GM12873 (cell line): ENCODE data around the gene NOC2L.

Experiments
- TF ChIP-seq, protein P1 (sequence below): IDR thresholded peaks from 2 replicates; pipeline ENCODE4 v1.5.1; 2012; ENCODE audit warnings: low read depth, mild to moderate bottlenecking, moderate library complexity, low read length, control low read depth; ENCODE audit not compliant: insufficient read depth; ENCODE audit errors: missing control alignments

NOC2L gene

DNA sequence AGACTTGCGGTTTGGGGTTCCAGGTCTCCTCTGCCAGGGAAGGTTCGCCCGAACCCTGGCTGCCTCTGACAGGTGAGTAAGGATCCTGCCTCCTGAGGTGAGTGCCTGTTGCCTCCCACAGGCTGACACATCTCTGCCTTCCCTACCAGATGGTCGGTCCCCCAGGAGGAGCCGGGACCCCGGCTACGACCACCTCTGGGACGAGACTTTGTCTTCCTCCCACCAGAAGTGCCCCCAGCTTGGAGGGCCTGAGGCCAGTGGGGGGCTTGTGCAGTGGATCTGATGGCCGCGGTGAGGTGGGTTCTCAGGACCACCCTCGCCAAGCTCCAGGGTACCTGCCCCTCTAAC, 15.2 kb upstream of the NOC2L start:
- TF ChIP-seq, protein P1, sequence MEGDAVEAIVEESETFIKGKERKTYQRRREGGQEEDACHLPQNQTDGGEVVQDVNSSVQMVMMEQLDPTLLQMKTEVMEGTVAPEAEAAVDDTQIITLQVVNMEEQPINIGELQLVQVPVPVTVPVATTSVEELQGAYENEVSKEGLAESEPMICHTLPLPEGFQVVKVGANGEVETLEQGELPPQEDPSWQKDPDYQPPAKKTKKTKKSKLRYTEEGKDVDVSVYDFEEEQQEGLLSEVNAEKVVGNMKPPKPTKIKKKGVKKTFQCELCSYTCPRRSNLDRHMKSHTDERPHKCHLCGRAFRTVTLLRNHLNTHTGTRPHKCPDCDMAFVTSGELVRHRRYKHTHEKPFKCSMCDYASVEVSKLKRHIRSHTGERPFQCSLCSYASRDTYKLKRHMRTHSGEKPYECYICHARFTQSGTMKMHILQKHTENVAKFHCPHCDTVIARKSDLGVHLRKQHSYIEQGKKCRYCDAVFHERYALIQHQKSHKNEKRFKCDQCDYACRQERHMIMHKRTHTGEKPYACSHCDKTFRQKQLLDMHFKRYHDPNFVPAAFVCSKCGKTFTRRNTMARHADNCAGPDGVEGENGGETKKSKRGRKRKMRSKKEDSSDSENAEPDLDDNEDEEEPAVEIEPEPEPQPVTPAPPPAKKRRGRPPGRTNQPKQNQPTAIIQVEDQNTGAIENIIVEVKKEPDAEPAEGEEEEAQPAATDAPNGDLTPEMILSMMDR, result no peak

DNA sequence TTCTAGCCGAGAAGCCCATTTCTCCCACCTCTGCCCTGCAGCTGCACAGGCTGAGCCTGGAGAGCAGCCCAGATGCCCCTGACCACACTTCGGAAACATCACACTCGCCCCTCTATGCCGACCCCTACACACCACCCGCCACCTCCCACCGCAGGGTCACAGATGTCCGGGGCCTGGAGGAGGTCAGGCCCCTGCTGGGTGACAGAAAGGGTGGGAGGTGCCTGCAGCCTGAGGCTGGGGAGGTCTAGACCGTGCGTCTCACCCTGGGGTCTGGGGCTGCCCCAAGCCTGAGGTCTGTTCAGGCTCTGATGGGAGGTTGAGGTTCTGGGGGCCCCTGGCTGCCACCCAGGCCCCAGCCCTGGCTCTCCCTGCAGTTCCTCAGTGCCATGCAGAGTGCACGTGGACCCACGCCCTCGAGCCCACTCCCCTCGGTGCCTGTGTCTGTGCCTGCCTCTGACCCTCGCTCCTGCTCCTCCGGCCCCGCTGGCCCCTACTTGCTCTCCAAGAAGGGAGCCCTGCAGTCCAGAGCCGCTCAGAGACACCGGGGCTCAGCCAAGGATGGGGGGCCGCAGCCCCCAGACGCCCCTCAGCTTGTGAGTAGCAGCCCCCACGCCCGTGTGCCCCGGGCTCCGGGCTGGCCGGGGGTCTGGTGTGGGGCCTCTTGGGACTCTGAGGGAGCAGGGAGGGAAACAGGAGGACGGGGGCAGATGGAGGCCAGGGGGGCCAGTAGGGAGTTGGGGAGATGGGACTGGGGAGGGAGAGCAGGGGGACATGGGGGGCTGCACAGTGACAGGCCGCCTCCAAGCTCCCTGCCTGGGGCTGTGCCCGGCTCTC, 14.6 kb upstream of the NOC2L start:
- TF ChIP-seq, protein P1, result no peak

DNA sequence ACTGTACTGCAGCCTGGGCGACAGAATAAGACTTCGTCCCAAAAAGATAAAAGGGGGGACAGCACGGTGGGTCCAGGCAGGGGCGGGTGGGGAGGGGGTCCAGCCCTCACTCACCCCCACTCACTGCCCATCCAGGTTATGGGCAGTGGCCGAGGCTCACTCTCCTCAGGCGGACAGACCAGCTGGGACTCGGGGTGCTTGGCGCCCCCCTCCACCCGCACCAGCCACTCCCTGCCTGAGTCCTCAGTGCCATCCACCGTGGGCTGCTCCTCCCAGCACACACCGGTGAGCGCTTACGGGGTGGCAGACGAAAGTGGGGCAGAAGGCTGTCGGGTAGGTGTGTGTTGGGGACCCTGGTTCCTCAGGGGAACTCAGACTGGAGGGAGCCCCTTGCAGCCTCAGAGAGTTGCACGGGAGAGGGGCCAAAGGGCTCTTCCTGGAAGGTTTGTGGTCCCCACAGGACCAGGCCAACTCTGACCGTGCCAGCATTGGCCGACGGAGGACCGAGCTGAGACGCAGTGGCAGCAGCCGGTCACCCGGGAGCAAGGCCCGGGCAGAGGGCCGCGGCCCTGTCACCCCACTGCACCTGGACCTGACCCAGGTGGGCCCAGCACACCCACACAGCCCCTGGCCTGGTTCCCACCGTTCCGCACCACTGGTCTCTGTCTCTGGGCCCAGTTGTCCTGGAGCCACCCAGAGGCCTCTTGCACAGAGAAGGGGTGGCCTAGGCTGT, 13.8 kb upstream of the NOC2L start:
- TF ChIP-seq, protein P1, result no peak

DNA sequence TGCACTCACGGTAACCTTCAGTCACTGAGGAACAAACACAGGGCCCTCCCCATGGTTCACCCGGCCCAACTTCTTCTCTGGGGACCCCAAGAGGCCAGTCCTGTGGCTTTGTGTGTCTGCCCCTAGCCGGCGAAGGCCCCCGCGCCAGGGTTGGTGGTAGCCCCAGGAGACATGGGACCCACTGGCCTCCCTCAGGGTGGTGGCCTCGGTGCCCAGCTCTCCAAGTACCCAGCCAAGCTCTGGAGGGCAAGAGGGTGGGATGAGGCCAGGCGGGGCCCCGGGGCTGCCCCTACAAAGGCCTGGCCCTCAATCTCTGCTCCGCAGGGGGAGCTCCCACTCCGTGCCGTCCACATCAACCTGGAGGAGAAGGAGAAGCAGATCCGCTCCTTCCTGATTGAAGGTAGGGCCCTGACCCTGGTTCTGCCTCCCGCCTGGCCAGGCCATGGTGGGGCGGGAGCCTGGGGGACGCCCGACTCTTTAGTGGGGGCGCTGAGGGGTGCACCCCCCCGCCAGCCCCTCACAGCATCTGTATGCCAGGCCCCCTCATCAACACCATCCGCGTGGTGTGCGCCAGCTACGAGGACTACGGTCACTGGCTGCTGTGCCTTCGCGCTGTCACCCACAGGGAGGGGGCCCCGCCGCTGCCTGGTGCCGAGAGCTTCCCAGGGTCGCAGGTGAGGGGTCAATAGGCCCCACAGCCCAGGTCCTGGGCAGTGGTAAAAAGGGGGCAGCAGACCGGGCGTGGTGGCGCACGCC, 12.9 kb upstream of the NOC2L start:
- TF ChIP-seq, protein P1, result no peak

DNA sequence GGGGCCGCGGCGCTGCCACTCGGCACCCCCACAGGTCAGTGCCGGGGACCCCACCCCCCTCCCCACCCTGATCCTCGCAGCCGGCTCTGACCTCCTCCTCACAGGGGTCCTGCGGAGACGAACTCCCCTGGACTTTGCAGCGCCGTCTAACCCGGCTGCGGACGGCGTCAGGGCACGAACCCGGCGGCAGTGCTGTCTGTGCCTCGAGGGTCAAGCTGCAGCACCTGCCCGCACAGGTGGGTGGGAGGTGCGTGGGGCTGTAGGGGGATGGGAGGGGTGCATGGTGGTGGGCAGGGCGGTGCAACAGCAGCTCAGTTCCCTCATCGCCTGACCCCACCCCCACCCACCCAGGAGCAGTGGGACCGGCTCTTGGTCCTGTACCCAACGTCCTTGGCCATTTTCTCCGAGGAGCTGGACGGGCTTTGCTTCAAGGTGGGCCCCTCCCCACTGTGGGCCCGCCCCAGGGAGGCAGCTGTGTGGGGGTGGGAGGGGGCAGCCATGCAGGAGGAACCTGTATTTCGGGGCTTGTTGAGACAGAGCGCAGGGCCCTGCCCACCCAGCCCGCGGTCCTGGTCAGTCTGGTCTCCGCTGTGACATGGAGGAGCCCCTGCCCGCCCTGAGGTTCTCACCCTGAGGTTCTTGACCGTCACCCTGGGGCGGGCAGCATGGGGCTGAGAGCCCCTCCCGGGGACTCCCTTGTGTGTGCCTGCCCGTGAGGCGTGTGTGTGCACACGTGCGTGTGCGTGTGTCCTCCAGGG, 12.1 kb upstream of the NOC2L start:
- TF ChIP-seq, protein P1, result no peak

DNA sequence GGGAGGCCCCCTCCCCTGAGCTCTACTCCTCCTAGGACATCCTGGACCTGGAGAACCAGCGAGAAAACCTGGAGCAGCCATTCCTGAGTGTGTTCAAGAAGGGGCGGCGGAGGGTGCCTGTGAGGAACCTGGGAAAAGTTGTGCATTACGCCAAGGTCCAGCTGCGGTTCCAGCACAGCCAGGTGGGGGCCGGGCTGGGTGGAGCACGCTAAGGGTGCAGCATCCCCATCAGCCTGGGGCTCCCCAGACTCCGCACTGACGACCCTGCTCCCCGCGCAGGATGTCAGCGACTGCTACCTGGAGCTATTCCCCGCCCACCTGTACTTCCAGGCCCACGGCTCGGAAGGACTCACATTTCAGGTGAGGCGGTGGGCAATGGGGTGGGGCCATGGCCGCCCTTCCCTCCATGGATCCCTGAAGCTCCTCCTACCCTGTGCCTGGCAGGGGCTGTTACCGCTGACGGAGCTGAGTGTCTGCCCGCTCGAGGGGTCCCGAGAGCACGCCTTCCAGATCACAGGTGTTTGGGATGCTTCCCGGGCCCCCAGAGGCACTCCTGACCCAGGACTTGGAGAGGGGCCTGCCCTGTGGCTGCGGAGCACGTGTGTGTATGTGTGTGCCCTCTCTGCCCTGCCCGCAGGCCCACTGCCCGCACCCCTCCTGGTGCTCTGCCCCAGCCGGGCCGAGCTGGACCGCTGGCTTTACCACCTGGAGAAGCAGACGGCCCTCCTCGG, 11.4 kb upstream of the NOC2L start:
- TF ChIP-seq, protein P1, result no peak
